MCF 10A (cell line): ENCODE data around the gene PRAMEF5. TPM values are rescaled to one million over a fixed set of nuclear protein-coding genes. Genes with fewer than 3 reads are reported as not detected.
"Not testable (repeated sequence)": the region's sequence is repeated elsewhere in the genome, so short reads cannot be mapped to it uniquely, and the experiment has no call there.

Experiments
- BruUV-seq: library from RNA; stranded (reverse); fragments of 400-500 nt; replicated peaks from 2 replicates; lab custom pipeline; 2021; lab: Mats Ljungman, UMichigan
- CTCF ChIA-PET: fragments of 300-600 bp; sonication (Branson Sonifier 250); formaldehyde crosslinking; extraction: SDS; loops from one replicate; lab custom pipeline; 2021; ENCODE audit warnings: antibody characterized with exemption, inconsistent platforms; lab: Yijun Ruan, JAX
- POLR2A ChIA-PET: fragments of 300-600, 350-650 bp; sonication (Branson Sonifier 250); formaldehyde crosslinking; extraction: SDS; loops from one replicate; lab custom pipeline; 2020; ENCODE audit warnings: antibody characterized with exemption, inconsistent platforms; lab: Yijun Ruan, JAX
- DNase-seq: peaks from one replicate; pipeline ENCODE4 v3.0.0-alpha.2; 2018; ENCODE audit not compliant: unreplicated experiment
- H3K27ac Mint-ChIP-seq: one replicate; pipeline ENCODE4 v1.8.0; 2022; ENCODE audit warnings: mild to moderate bottlenecking, low read depth, mixed read lengths; ENCODE audit not compliant: unreplicated experiment
- H3K27me3 Mint-ChIP-seq: one replicate; pipeline ENCODE4 v1.8.0; 2022; ENCODE audit warnings: mixed read lengths; ENCODE audit not compliant: insufficient read depth, unreplicated experiment
- H3K36me3 Mint-ChIP-seq: one replicate; pipeline ENCODE4 v1.8.0; 2022; ENCODE audit warnings: mild to moderate bottlenecking, moderate library complexity, mixed read lengths; ENCODE audit not compliant: insufficient read depth, unreplicated experiment
- H3K4me1 Mint-ChIP-seq: one replicate; pipeline ENCODE4 v1.8.0; 2022; ENCODE audit warnings: mixed read lengths; ENCODE audit not compliant: insufficient read depth, unreplicated experiment
- H3K4me3 Mint-ChIP-seq: one replicate; pipeline ENCODE4 v1.8.0; 2022; ENCODE audit warnings: mild to moderate bottlenecking, moderate library complexity, mixed read lengths; ENCODE audit not compliant: unreplicated experiment
- H3K9me3 Mint-ChIP-seq: one replicate; pipeline ENCODE4 v1.8.0; 2022; ENCODE audit warnings: mixed read lengths; ENCODE audit not compliant: unreplicated experiment
- intact Hi-C: fragments of 100-400 bp; cut with micrococcal nuclease; formaldehyde crosslinking; loops from 2 replicates; pipeline ENCODE4 v1.14.1; 2022
- total RNA-seq: library from RNA; stranded (reverse); gene quantifications from 2 replicates; pipeline ENCODE4 v1.2.3, GENCODE V29; 2022
- TF ChIP-seq, protein P1 (sequence below): fragments of 200-600 bp; IDR thresholded peaks from one replicate; pipeline ENCODE4 v1.8.0; 2022; ENCODE audit warnings: antibody characterized with exemption, mild to moderate bottlenecking; ENCODE audit not compliant: unreplicated experiment

PRAMEF5 gene
- total RNA-seq, 1 experiment from 2014 or later: not detected

- no peaks in the 10 kb centered on the region for H3K4me1 Mint-ChIP-seq
- H3K9me3 Mint-ChIP-seq: no peaks in the 10 kb centered on the region
- intact Hi-C loops: no loop called here
- ChIA-PET CTCF (interaction anchor here (0.6 kb wide), 1 partner anchor 641 kb away, joined by 3 read pairs; no protein-coding TSS in a partner anchor), POLR2A (no interaction called here)
- DNase-seq: peak; percentile 66
- no peak overlapping the region for H3K4me3 Mint-ChIP-seq
- BruUV-seq: no TSS peak
- TF ChIP-seq, protein P1, sequence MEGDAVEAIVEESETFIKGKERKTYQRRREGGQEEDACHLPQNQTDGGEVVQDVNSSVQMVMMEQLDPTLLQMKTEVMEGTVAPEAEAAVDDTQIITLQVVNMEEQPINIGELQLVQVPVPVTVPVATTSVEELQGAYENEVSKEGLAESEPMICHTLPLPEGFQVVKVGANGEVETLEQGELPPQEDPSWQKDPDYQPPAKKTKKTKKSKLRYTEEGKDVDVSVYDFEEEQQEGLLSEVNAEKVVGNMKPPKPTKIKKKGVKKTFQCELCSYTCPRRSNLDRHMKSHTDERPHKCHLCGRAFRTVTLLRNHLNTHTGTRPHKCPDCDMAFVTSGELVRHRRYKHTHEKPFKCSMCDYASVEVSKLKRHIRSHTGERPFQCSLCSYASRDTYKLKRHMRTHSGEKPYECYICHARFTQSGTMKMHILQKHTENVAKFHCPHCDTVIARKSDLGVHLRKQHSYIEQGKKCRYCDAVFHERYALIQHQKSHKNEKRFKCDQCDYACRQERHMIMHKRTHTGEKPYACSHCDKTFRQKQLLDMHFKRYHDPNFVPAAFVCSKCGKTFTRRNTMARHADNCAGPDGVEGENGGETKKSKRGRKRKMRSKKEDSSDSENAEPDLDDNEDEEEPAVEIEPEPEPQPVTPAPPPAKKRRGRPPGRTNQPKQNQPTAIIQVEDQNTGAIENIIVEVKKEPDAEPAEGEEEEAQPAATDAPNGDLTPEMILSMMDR: peak; percentile 56
- H3K36me3 Mint-ChIP-seq: no peaks in the 10 kb centered on the region
- H3K27me3 Mint-ChIP-seq: peaks cover 52% of the 10 kb centered on the region
- no peak overlapping the region for H3K27ac Mint-ChIP-seq
Measured at GRCh38 chr1:13228343-13228781, 25.6 kb upstream of the PRAMEF5 start.

DNA sequence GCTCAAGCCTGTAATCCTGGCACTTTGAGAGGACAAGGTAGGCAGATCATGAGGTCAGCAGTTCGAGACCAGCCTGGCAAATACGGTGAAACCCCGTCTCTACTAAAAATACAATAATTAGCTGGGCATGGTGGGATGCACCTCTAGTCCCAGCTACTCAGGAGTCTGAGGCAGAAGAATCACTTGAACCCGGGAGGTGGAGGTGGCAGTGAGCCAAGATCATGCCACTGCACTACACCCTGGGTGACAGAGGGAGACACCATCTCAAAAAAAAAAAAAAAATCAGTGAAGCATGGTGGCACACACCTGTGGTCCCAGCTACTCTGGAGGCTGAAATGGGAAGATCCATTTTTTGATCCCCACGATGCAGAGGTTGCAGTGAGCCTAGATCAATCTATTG is 23.9 kb upstream of the PRAMEF5 start:
- BruUV-seq, DNase-seq, H3K4me1 Mint-ChIP-seq, H3K27ac Mint-ChIP-seq, H3K4me3 Mint-ChIP-seq, intact Hi-C loops, POLR2A ChIA-PET, H3K9me3 Mint-ChIP-seq, H3K36me3 Mint-ChIP-seq: not testable (repeated sequence)
- CTCF ChIA-PET: interaction anchor here (0.6 kb wide), 1 partner anchor 690 kb away, joined by 4 read pairs; no protein-coding TSS in a partner anchor
- H3K27me3 Mint-ChIP-seq: peaks cover 50% of the 10 kb centered on the region

DNA sequence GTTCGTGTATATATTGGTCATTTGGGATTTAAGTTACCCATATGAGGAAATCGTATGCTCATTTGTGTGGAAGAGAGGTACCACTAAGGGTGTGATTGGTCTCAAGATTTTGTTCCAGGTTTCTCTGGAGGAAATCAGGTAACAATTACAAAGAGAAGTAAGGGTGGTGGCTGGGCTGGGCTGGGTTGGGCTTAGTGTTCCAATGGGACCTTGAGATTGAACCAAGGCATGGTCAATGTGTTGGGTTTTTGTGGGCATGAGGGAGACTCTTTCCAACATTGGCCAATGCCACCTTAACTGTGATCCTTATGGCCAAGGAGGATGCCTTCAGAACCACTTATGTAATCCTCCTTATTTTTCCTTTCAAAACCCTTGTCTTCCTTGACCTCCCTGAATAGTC is 23.4 kb upstream of the PRAMEF5 start:
- H3K4me1 Mint-ChIP-seq, BruUV-seq, H3K4me3 Mint-ChIP-seq, H3K9me3 Mint-ChIP-seq, DNase-seq, H3K27ac Mint-ChIP-seq, H3K36me3 Mint-ChIP-seq, intact Hi-C loops: not testable (repeated sequence)
- ChIA-PET POLR2A (interaction anchor here (0.6 kb wide), 1 partner anchor 405 kb away, joined by 4 read pairs; no protein-coding TSS in a partner anchor), CTCF (interaction anchor here (0.7 kb wide), 1 partner anchor 701 kb away, joined by 3 read pairs; no protein-coding TSS in a partner anchor)
- H3K27me3 Mint-ChIP-seq: peaks cover 46% of the 10 kb centered on the region

GRCh38 chr1:13231061-13231750 is 22.8 kb upstream of the PRAMEF5 start:
- H3K4me1 Mint-ChIP-seq, BruUV-seq, H3K9me3 Mint-ChIP-seq, intact Hi-C loops, H3K36me3 Mint-ChIP-seq, H3K4me3 Mint-ChIP-seq, H3K27ac Mint-ChIP-seq, DNase-seq: not testable (repeated sequence)
- ChIA-PET POLR2A (interaction anchor here (0.6 kb wide), 1 partner anchor 404 kb away, joined by 4 read pairs; no protein-coding TSS in a partner anchor), CTCF (interaction anchor here (0.7 kb wide), 1 partner anchor 700 kb away, joined by 3 read pairs; no protein-coding TSS in a partner anchor)
- peaks cover 46% of the 10 kb centered on the region for H3K27me3 Mint-ChIP-seq

- DNase-seq, H3K36me3 Mint-ChIP-seq, H3K27ac Mint-ChIP-seq, intact Hi-C loops, H3K4me1 Mint-ChIP-seq, BruUV-seq, H3K4me3 Mint-ChIP-seq, CTCF ChIA-PET, H3K9me3 Mint-ChIP-seq, POLR2A ChIA-PET: not testable (repeated sequence)
- H3K27me3 Mint-ChIP-seq: peaks cover 50% of the 10 kb centered on the region
Measured at GRCh38 chr1:13232056-13232455, 21.9 kb upstream of the PRAMEF5 start.

DNA sequence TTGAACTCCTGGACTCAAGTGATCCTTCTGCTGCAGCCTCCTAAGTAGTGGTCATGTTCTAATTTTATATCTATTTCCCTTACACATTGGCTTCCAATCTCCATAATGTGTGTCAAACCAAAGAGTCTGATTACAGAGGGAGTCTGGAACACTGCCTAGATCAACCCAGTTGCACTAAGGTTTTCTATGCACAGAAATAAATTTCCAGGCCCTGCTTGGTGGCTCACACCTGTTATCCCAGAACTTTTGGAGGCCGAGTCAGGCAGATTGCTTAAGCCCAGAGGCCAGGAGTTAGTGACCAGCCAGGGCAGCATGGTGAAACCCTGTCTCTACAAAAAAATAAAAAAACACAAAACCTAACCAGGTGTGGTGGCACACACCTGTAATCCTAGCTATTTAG is 19.9 kb upstream of the PRAMEF5 start:
- H3K27ac Mint-ChIP-seq, CTCF ChIA-PET, BruUV-seq, intact Hi-C loops, POLR2A ChIA-PET, H3K4me3 Mint-ChIP-seq, H3K9me3 Mint-ChIP-seq, H3K4me1 Mint-ChIP-seq, DNase-seq, H3K36me3 Mint-ChIP-seq: not testable (repeated sequence)
- peaks cover 63% of the 10 kb centered on the region for H3K27me3 Mint-ChIP-seq

DNA sequence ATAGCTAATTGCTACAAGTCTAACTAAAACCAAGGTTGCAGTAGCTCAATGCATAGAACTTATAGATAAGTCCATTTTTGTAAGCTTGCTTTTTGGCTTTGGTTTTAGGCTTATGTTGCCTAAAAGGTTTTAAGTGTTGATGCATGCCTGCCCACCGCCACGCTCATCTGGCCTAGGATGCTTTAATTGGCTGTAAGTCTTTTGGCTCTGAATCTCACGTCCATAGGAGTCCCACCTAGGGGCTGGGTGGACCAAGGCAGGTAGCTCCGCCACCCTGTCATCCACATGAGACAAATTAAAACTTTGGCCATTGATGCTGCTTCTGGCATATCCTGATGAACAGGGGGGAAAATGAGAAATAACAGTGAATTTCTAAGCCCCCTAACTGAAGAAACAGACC is 16.4 kb upstream of the PRAMEF5 start:
- intact Hi-C loops, BruUV-seq, H3K9me3 Mint-ChIP-seq, H3K36me3 Mint-ChIP-seq, H3K27ac Mint-ChIP-seq, H3K4me1 Mint-ChIP-seq, CTCF ChIA-PET, DNase-seq, H3K4me3 Mint-ChIP-seq, POLR2A ChIA-PET: not testable (repeated sequence)
- peaks cover 80% of the 10 kb centered on the region for H3K27me3 Mint-ChIP-seq

- peaks cover 81% of the 10 kb centered on the region for H3K27me3 Mint-ChIP-seq
- BruUV-seq, intact Hi-C loops, H3K4me1 Mint-ChIP-seq, H3K36me3 Mint-ChIP-seq, DNase-seq, POLR2A ChIA-PET, H3K27ac Mint-ChIP-seq, H3K9me3 Mint-ChIP-seq, H3K4me3 Mint-ChIP-seq, CTCF ChIA-PET: not testable (repeated sequence)
Measured at GRCh38 chr1:13239633-13240032, 14.4 kb upstream of the PRAMEF5 start.
